Astrocyte (in vitro differentiated cells and primary cell): ENCODE measurements around the gene DNAJC7.

Source experiments
- EZH2 ChIP-seq: IDR thresholded peaks from 2 replicates; pipeline ENCODE4 v1.6.1; 2012; ENCODE audit warnings: mild to moderate bottlenecking, low read length, inconsistent platforms; ENCODE audit not compliant: insufficient read depth
- TF ChIP-seq, protein P1 (sequence below): IDR thresholded peaks from 2 replicates; pipeline ENCODE4 v1.5.1; 2011; ENCODE audit warnings: low read depth, mild to moderate bottlenecking, inconsistent platforms, low read length, moderate library complexity; ENCODE audit not compliant: insufficient read depth

DNA sequence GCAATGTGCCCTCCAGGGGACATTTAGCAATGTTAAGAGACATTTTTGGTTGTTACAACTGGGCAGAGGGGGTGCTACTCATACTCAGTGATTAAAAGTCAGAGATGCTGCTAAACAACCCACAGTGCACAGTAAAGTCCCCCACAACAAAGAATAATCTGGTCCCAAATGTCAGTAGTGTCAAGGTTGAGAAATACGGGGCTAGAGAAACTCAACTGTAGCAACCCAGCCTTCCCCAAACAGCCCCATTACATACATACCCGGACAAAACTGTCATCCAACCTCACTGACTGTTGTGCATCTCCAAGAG is 20.4 kb downstream of the DNAJC7 start:
- TF ChIP-seq EZH2, result no peak
- TF ChIP-seq, protein P1, sequence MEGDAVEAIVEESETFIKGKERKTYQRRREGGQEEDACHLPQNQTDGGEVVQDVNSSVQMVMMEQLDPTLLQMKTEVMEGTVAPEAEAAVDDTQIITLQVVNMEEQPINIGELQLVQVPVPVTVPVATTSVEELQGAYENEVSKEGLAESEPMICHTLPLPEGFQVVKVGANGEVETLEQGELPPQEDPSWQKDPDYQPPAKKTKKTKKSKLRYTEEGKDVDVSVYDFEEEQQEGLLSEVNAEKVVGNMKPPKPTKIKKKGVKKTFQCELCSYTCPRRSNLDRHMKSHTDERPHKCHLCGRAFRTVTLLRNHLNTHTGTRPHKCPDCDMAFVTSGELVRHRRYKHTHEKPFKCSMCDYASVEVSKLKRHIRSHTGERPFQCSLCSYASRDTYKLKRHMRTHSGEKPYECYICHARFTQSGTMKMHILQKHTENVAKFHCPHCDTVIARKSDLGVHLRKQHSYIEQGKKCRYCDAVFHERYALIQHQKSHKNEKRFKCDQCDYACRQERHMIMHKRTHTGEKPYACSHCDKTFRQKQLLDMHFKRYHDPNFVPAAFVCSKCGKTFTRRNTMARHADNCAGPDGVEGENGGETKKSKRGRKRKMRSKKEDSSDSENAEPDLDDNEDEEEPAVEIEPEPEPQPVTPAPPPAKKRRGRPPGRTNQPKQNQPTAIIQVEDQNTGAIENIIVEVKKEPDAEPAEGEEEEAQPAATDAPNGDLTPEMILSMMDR, result no peak
